NCI-H69 (cell line): ENCODE results near the gene PNN.
"Not testable (repeated sequence)": the region's sequence is repeated elsewhere in the genome, so short reads cannot be mapped to it uniquely, and the experiment has no call there.

Experiments used
- DNase-seq: peaks from one replicate; lab custom pipeline; 2025; lab: John Stamatoyannopoulos, UW

Gene PNN

GRCh38 chr14:39181026-39181692, 6.1 kb downstream of the PNN start:
- no peak for DNase-seq

GRCh38 chr14:39181693-39182047, 6.6 kb downstream of the PNN start:
- DNase-seq, result no peak

GRCh38 chr14:39182770-39183684, 8.0 kb downstream of the PNN start:
- DNase-seq, result no peak

- not testable (repeated sequence) for DNase-seq
Measured at GRCh38 chr14:39183685-39184003, 8.6 kb downstream of the PNN start.

GRCh38 chr14:39184628-39185255, 9.7 kb downstream of the PNN start:
- peak; percentile 27 for DNase-seq

- DNase-seq, result no peak
Measured at GRCh38 chr14:39185256-39186049, 10.4 kb downstream of the PNN start.

- DNase-seq, result no peak
Measured at GRCh38 chr14:39186941-39187525, 12.0 kb downstream of the PNN start.

- peak; percentile 39 for DNase-seq
Measured at GRCh38 chr14:39203659-39204606, 28.9 kb downstream of the PNN start.

- DNase-seq, result not testable (repeated sequence)
Measured at GRCh38 chr14:39207430-39207829, 32.4 kb downstream of the PNN start.

- no peak for DNase-seq
Measured at GRCh38 chr14:39211109-39211741, 36.2 kb downstream of the PNN start.

GRCh38 chr14:39212034-39212433, 37.0 kb downstream of the PNN start:
- DNase-seq, result no peak

- DNase-seq, result no peak
Measured at GRCh38 chr14:39212693-39213092, 37.6 kb downstream of the PNN start.

- peak; percentile 31 for DNase-seq
Measured at GRCh38 chr14:39217214-39217879, 42.3 kb downstream of the PNN start.

GRCh38 chr14:39218171-39218769, 43.2 kb downstream of the PNN start:
- no peak for DNase-seq

- no peak for DNase-seq
Measured at GRCh38 chr14:39219075-39219499, 44.0 kb downstream of the PNN start.

- not testable (repeated sequence) for DNase-seq
Measured at GRCh38 chr14:39220473-39220872, 45.4 kb downstream of the PNN start.

- no peak for DNase-seq
Measured at GRCh38 chr14:39228044-39228443, 53.0 kb downstream of the PNN start.

GRCh38 chr14:39228509-39229221, 53.6 kb downstream of the PNN start:
- no peak for DNase-seq

- DNase-seq, result no peak
Measured at GRCh38 chr14:39229222-39229543, 54.1 kb downstream of the PNN start.
